ENCODE data around the gene GAS7.
"Not testable (repeated sequence)": the region's sequence is repeated elsewhere in the genome, so short reads cannot be mapped to it uniquely, and the experiment has no call there.

Gene GAS7

GRCh38 chr17:10010752-10011151, 187.7 kb downstream of the GAS7 start:
- TF ChIP-seq CTCF (IDR thresholded peaks at IDR 0.05; ENCODE audit: insufficient read depth, low read depth, low read length, missing control alignments): no peak
- no peak overlapping the region for H3K4me3 ChIP-seq (ENCODE audit: low read depth, low read length)
- DNase-seq (ENCODE audit: low read depth): no peak

- no peak for TF ChIP-seq CTCF (IDR thresholded peaks at IDR 0.05; ENCODE audit: insufficient read depth, low read depth, low read length, missing control alignments)
- no peak overlapping the region for H3K4me3 ChIP-seq (ENCODE audit: low read depth, low read length)
- DNase-seq (ENCODE audit: low read depth): no peak
Measured at GRCh38 chr17:10003705-10004104, 194.7 kb downstream of the GAS7 start.

GRCh38 chr17:10002567-10003360, 195.6 kb downstream of the GAS7 start:
- H3K4me3 ChIP-seq (ENCODE audit: low read depth, low read length); DNase-seq (ENCODE audit: low read depth): not testable (repeated sequence)

- TF ChIP-seq CTCF (IDR thresholded peaks at IDR 0.05; ENCODE audit: insufficient read depth, low read depth, low read length, missing control alignments): no peak
- H3K4me3 ChIP-seq (ENCODE audit: low read depth, low read length): no peak overlapping the region
- DNase-seq (ENCODE audit: low read depth): no peak
Measured at GRCh38 chr17:10001306-10001873, 197.0 kb downstream of the GAS7 start.

GRCh38 chr17:9999919-10000695, 198.3 kb downstream of the GAS7 start:
- DNase-seq (ENCODE audit: low read depth): peak; percentile 84
- H3K4me3 ChIP-seq (ENCODE audit: low read depth, low read length): no peak overlapping the region
- no peak for TF ChIP-seq CTCF (IDR thresholded peaks at IDR 0.05; ENCODE audit: insufficient read depth, low read depth, low read length, missing control alignments)

GRCh38 chr17:9998060-9998459, 200.3 kb downstream of the GAS7 start:
- TF ChIP-seq CTCF (IDR thresholded peaks at IDR 0.05; ENCODE audit: insufficient read depth, low read depth, low read length, missing control alignments): no peak
- DNase-seq (ENCODE audit: low read depth): no peak
- no peak overlapping the region for H3K4me3 ChIP-seq (ENCODE audit: low read depth, low read length)

GRCh38 chr17:9994761-9995160, 203.6 kb downstream of the GAS7 start:
- DNase-seq (ENCODE audit: low read depth): no peak
- no peak for TF ChIP-seq CTCF (IDR thresholded peaks at IDR 0.05; ENCODE audit: insufficient read depth, low read depth, low read length, missing control alignments)
- no peak overlapping the region for H3K4me3 ChIP-seq (ENCODE audit: low read depth, low read length)

All from GM12865 (cell line).